ENCODE measurements around the gene SMIM29. TPM values are rescaled to one million over a fixed set of nuclear protein-coding genes. Genes with fewer than 3 reads are reported as not detected.
A peak's percentile ranks its signal among the peaks of the same experiment; 100 is the strongest.

Gene SMIM29
- total RNA-seq, 6 experiments from 2014 or later = 35.0 to 44.8 (median 36.9) TPM

DNA sequence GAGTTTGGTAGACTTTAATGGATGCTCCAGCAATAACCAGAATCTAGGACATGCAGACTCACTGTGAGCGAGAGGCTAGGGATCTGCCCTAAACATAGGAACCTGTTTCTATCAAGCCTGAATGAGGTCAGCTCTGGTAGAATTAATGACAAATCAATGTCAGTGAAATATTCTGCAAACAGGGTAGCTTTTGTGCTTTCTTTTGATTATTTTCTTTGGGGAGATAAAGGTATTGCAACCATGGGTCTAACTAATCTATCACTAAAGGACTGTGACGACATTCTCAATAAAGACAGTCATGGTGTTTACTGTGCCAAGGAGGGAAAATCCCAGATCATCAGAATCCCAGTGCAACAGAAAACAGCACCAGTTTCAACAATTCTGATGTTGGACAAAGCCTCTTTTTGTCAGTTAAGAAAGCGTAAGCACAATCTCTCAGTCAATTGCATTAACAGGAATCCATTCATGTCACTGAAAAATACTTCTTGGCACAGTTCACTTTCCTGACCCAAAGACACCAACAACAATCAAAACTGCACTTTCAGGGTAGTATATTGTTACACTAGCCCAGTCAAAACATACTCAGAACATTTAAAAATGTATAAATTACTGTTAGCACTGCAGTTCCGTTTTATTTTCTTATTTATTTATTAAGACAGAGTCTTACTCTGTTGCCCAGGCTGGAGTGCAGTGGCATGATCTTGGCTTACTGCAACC, 36.8 kb upstream of the SMIM29 start:
- H3K36me3 Mint-ChIP-seq (ENCODE audit: low read depth) = peaks cover 22% of the 10 kb centered on the region
- no peak for TF ChIP-seq CTCF (IDR thresholded peaks at IDR 0.05)
- H3K9me3 Mint-ChIP-seq = no peaks in the 10 kb centered on the region
- H3K4me3 Mint-ChIP-seq = no peak overlapping the region
- H3K27me3 Mint-ChIP-seq (ENCODE audit: insufficient read depth) = no peaks in the 10 kb centered on the region; the same call in 1 of the 2 replicates
- H3K27ac Mint-ChIP-seq = no peak overlapping the region
- H3K4me1 Mint-ChIP-seq (ENCODE audit: low read depth) = peaks cover 11% of the 10 kb centered on the region
- DNase-seq = no peak

DNA sequence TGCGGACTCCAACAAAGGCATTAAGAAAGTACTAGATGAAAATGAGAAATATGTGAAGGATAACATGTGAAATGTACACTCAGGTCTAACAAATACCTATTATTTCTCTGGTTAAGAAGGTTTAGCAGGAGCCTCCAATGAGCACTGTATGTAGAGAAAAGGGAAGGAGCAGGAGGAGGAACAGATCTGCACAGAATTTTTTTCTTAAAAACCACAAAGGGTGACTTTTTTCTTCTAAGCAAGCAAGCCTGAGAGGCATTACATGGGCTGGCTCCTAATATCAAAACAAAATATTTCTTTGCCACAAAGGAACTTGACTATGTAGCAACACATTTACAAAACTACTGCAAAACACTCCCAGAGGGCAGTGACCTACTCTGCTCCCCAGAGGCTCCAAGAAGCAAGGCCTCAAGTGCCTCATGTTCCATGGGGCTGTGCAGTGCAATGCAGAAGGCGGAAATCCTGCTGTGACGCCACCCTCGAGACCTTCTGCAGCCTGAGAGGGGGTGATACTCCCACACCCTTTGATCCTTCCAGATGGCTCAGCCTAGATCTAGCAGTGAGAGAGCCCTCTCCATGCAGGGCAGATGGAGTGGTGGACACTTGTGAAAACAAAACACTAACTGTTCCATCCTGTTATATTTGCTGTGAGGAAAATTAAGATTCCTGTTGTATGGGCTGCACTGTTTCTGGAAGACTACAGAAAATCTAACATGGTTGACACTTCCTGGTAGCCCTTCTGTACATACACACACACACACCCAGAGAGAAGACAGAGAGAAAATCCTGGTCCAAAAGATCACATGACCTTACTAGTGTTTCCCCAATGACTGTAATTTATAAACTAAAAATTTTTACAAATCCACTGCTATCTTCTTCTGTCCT, 36.0 kb upstream of the SMIM29 start:
- no peak for TF ChIP-seq CTCF (IDR thresholded peaks at IDR 0.05)
- peaks cover 11% of the 10 kb centered on the region for H3K4me1 Mint-ChIP-seq (ENCODE audit: low read depth)
- no peak overlapping the region for H3K4me3 Mint-ChIP-seq
- peak; percentile 13 for DNase-seq
- H3K27ac Mint-ChIP-seq = peak overlapping the region; percentile 16; the same call in 1 of the 2 replicates
- peaks cover 22% of the 10 kb centered on the region for H3K36me3 Mint-ChIP-seq (ENCODE audit: low read depth)
- H3K27me3 Mint-ChIP-seq (ENCODE audit: insufficient read depth) = no peaks in the 10 kb centered on the region; the same call in 1 of the 2 replicates
- no peaks in the 10 kb centered on the region for H3K9me3 Mint-ChIP-seq

- no peaks in the 10 kb centered on the region for H3K9me3 Mint-ChIP-seq
- H3K4me3 Mint-ChIP-seq = no peak overlapping the region
- H3K27me3 Mint-ChIP-seq (ENCODE audit: insufficient read depth) = no peaks in the 10 kb centered on the region; the same call in 1 of the 2 replicates
- no peak for DNase-seq
- TF ChIP-seq CTCF (IDR thresholded peaks at IDR 0.05) = no peak
- peaks cover 11% of the 10 kb centered on the region for H3K4me1 Mint-ChIP-seq (ENCODE audit: low read depth)
- H3K27ac Mint-ChIP-seq = no peak overlapping the region
- H3K36me3 Mint-ChIP-seq (ENCODE audit: low read depth) = peaks cover 28% of the 10 kb centered on the region
Measured at GRCh38 chr6:34281702-34282334, 33.0 kb upstream of the SMIM29 start.

DNA sequence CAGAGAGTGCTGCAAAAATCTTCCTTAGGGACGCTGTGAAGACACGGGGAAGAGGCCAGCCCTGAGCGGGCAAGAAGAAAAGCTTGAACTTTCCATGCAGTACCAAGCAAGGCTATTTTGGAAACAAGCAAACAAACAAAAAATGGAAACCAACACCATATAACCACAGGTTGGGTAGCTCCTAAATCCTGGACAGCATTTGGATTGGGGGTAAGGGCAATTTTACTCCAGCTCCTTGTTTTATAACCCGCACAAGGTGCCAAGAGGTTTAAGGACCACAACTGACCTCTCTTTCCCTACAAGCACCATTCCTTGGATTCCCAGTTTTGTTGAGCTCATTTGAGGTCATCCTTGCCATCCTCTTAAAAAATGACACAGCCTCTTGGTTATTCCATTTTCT, 31.4 kb upstream of the SMIM29 start:
- H3K36me3 Mint-ChIP-seq (ENCODE audit: low read depth) = peaks cover 28% of the 10 kb centered on the region
- H3K4me3 Mint-ChIP-seq = no peak overlapping the region
- H3K27me3 Mint-ChIP-seq (ENCODE audit: insufficient read depth) = no peaks in the 10 kb centered on the region; the same call in 1 of the 2 replicates
- DNase-seq = no peak
- peaks cover 10% of the 10 kb centered on the region for H3K4me1 Mint-ChIP-seq (ENCODE audit: low read depth)
- no peak for TF ChIP-seq CTCF (IDR thresholded peaks at IDR 0.05)
- H3K27ac Mint-ChIP-seq = no peak overlapping the region
- no peaks in the 10 kb centered on the region for H3K9me3 Mint-ChIP-seq

DNA sequence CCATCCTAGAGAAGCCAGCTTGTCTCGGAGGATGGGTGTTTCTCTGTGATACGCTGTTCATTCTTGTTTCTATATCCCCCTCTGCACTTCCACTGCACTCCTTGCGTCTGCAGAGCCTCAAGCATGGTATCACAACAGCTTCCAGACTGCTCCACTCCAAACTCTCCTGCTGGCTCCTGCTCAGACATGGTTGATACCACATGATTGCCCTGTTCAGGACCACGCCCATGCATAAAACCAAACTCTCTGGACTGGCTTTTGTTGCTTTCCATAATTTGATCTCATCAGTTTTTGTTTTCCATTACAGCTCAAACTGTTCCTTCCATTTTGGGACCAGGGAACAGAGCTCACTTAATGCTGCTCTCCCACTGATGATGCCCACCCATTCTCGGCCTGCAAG, 30.0 kb upstream of the SMIM29 start:
- Mint-ChIP-seq H3K4me3 (no peak overlapping the region), H3K9me3 (no peaks in the 10 kb centered on the region), H3K4me1 (ENCODE audit: low read depth) (no peaks in the 10 kb centered on the region; the same call in 1 of the 2 replicates), H3K27ac (no peak overlapping the region), H3K36me3 (ENCODE audit: low read depth) (peaks cover 17% of the 10 kb centered on the region), H3K27me3 (ENCODE audit: insufficient read depth) (no peaks in the 10 kb centered on the region; the same call in 1 of the 2 replicates)
- TF ChIP-seq CTCF (IDR thresholded peaks at IDR 0.05) = no peak
- DNase-seq = no peak
